ENCODE data around the gene CTSV. TPM values are rescaled to one million over a fixed set of nuclear protein-coding genes. Genes with fewer than 3 reads are reported as not detected.
"Not testable (repeated sequence)": the region's sequence is repeated elsewhere in the genome, so short reads cannot be mapped to it uniquely, and the experiment has no call there.

The CTSV gene
- total RNA-seq, 1 experiment from 2014 or later: 27.1 TPM

DNA sequence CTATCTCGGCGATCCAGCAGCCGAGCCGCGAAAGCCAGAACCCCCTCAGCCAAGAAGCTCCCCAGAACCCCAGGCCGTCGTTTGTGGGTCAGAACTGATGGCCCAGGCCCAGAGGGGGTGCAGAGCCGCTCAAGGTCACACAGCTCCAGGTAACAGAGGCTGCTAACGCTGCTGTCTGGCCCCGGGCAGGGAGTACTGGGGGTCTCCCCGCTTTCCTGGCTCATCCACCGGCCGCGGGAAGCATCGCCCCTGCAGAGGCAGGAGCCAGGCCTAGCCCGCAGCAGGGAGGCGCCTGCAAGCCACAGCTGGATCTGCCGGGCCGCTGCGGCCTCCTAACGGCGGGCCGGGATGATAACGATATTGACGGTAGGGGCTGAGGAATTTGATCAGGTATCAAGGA lies 39.4 kb upstream of the CTSV start:
- DNase-seq (ENCODE audit: low read depth, low spot score): no peak

DNA sequence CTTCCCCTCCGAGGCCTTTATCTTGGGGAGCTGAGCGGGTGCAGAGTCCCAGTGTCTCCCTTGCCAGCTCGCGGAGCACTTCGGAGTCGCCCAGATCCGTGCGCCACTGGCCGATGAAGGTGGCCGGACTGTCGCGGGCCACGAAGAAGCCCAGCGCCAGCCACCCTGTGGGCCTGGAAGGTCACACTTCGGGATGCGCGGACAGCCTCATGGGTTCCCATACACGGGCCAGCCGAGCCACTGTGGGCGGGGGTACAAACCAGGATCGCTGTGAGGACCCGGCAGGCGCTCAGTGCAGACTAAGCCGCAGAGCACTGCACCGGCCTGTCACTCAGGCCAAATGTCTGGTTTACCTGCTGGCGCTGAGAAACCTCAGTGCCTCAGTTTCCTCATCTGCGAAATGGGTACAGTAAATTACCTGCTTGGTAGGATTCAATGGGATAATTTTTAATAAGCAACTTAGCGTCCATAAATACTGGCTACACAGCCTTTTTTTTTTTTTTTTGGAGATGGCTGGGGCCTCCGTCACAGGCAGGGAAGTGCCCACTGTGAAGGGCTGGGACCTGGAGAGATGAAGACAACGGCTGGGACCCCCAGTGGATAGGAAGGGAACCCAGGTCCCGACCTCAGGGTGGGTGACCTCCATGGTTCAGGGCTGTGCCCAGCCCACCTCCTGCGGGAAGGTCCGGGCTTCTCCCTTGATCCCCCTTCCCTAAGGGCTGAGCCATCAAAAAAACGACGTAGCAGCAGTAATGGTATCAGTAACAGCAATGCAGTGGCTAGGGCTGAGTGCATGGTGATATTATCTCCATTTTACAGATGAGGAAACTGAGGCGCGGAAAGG lies 38.7 kb upstream of the CTSV start:
- in situ Hi-C loops (cut with HindIII; ENCODE audit: low pct_unique_long_range_greater_than_20kb, low sequenced_read_pairs) (no loop called here), intact Hi-C loops (cut with micrococcal nuclease; ENCODE audit: unreplicated experiment) (no loop called here)
- H3K36me3 ChIP-seq (ENCODE audit: control insufficient read depth, insufficient read depth, low read length): no peaks in the 10 kb centered on the region
- ChIA-PET CTCF (no interaction called here), POLR2A (no interaction called here)
- H3K4me3 ChIP-seq (ENCODE audit: low read depth in 2 of 2, low read length in 2 of 2): no peak overlapping the region
- H3K4me1 ChIP-seq (ENCODE audit: control insufficient read depth, insufficient read depth, low read length): no peaks in the 10 kb centered on the region
- DNase-seq (ENCODE audit: low read depth, low spot score) (no peak), ATAC-seq (no peak)
- H3K27ac ChIP-seq (ENCODE audit: low read length): no peak overlapping the region
- H3K9me3 ChIP-seq (ENCODE audit: control insufficient read depth, insufficient read depth, low read depth, low read length): no peaks in the 10 kb centered on the region
- BruUV-seq (replicated peaks): no TSS peak
- no peak for TF ChIP-seq TCF7L2 (IDR thresholded peaks at IDR 0.05; ENCODE audit: low read depth, low read length)
- H3K27me3 ChIP-seq (ENCODE audit: control insufficient read depth, insufficient read depth, low read length): no peaks in the 10 kb centered on the region

More for the DNA sequence above, 39.4 kb upstream of the CTSV start:
- H3K4me1 ChIP-seq (ENCODE audit: control insufficient read depth, insufficient read depth, low read length): no peaks in the 10 kb centered on the region
- intact Hi-C loops (cut with micrococcal nuclease; ENCODE audit: unreplicated experiment) (no loop called here), in situ Hi-C loops (cut with HindIII; ENCODE audit: low pct_unique_long_range_greater_than_20kb, low sequenced_read_pairs) (no loop called here)
- no TSS peak for BruUV-seq (replicated peaks)
- ATAC-seq: no peak
- no peak overlapping the region for H3K27ac ChIP-seq (ENCODE audit: low read length)
- TF ChIP-seq TCF7L2 (IDR thresholded peaks at IDR 0.05; ENCODE audit: low read depth, low read length) (no peak), REST (IDR thresholded peaks at IDR 0.05; ENCODE audit: insufficient read depth in 1 of 2, low read depth in 2 of 2, low read length in 1 of 2) (no peak), POLR2AphosphoS5 (IDR thresholded peaks at IDR 0.05; ENCODE audit: low read depth, low read length) (no peak), SIN3A (IDR thresholded peaks at IDR 0.05; ENCODE audit: borderline replicate concordance, insufficient read depth, low read depth, low read length) (no peak)
- TF ChIP-seq, protein P1, sequence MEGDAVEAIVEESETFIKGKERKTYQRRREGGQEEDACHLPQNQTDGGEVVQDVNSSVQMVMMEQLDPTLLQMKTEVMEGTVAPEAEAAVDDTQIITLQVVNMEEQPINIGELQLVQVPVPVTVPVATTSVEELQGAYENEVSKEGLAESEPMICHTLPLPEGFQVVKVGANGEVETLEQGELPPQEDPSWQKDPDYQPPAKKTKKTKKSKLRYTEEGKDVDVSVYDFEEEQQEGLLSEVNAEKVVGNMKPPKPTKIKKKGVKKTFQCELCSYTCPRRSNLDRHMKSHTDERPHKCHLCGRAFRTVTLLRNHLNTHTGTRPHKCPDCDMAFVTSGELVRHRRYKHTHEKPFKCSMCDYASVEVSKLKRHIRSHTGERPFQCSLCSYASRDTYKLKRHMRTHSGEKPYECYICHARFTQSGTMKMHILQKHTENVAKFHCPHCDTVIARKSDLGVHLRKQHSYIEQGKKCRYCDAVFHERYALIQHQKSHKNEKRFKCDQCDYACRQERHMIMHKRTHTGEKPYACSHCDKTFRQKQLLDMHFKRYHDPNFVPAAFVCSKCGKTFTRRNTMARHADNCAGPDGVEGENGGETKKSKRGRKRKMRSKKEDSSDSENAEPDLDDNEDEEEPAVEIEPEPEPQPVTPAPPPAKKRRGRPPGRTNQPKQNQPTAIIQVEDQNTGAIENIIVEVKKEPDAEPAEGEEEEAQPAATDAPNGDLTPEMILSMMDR (IDR thresholded peaks at IDR 0.05): no peak
- ChIA-PET CTCF (no interaction called here), POLR2A (no interaction called here)
- no peaks in the 10 kb centered on the region for H3K9me3 ChIP-seq (ENCODE audit: control insufficient read depth, insufficient read depth, low read depth, low read length)
- H3K36me3 ChIP-seq (ENCODE audit: control insufficient read depth, insufficient read depth, low read length): no peaks in the 10 kb centered on the region
- H3K27me3 ChIP-seq (ENCODE audit: control insufficient read depth, insufficient read depth, low read length): no peaks in the 10 kb centered on the region
- no peak overlapping the region for H3K4me3 ChIP-seq (ENCODE audit: low read depth in 2 of 2, low read length in 2 of 2)

GRCh38 chr9:97076731-97077451 lies 37.9 kb upstream of the CTSV start:
- H3K9me3 ChIP-seq (ENCODE audit: control insufficient read depth, insufficient read depth, low read depth, low read length); POLR2A ChIA-PET; intact Hi-C loops (cut with micrococcal nuclease; ENCODE audit: unreplicated experiment); H3K27me3 ChIP-seq (ENCODE audit: control insufficient read depth, insufficient read depth, low read length); in situ Hi-C loops (cut with HindIII; ENCODE audit: low pct_unique_long_range_greater_than_20kb, low sequenced_read_pairs); H3K36me3 ChIP-seq (ENCODE audit: control insufficient read depth, insufficient read depth, low read length); H3K4me1 ChIP-seq (ENCODE audit: control insufficient read depth, insufficient read depth, low read length); H3K4me3 ChIP-seq (ENCODE audit: low read depth in 2 of 2, low read length in 2 of 2); DNase-seq (ENCODE audit: low read depth, low spot score); BruUV-seq (replicated peaks); CTCF ChIA-PET; H3K27ac ChIP-seq (ENCODE audit: low read length): not testable (repeated sequence)
- 0 out of 2 replicates have a peak, but pooled peaks have one; percentile 45 for ATAC-seq

Measured in Panc1 (cell line).